GM13977 (cell line): ENCODE measurements around the gene P4HA3.

Source experiments
- DNase-seq: peaks from one replicate; pipeline ENCODE4 v3.0.0; 2012; ENCODE audit warnings: low spot score
- CTCF ChIP-seq: IDR thresholded peaks from 2 replicates; pipeline ENCODE4 v1.5.1; 2012; ENCODE audit warnings: mild to moderate bottlenecking, control low read depth; ENCODE audit not compliant: insufficient read depth; ENCODE audit errors: extremely low read depth, missing control alignments
- in situ Hi-C: fragments of 300-500 bp; cut with MboI; formaldehyde crosslinking; loops from one replicate; pipeline ENCODE4 v1.12.0; 2022; ENCODE audit warnings: low sequenced_read_pairs, low pct_unique_long_range_greater_than_20kb, mixed read lengths, inconsistent platforms; ENCODE audit not compliant: unreplicated experiment

The P4HA3 gene

GRCh38 chr11:74311352-74311926 lies at the start of gene P4HA3:
Gene P4HA3, minus strand, starts transcription at chr11:74311640. Its CDS starts 29 bp downstream, at chr11:74311611.
- in situ Hi-C loops = loop anchor here (25.0 kb wide), 1 partner anchor 349 kb away; the partner anchor contains the start of gene DNAJB13
- peak; percentile 73 for DNase-seq
- TF ChIP-seq CTCF = no peak

GRCh38 chr11:74357449-74357848 lies 46.0 kb upstream of the P4HA3 start:
- no peak for TF ChIP-seq CTCF
- no peak for DNase-seq
- in situ Hi-C loops = no loop called here

- in situ Hi-C loops = no loop called here
- TF ChIP-seq CTCF = no peak
- no peak for DNase-seq
Measured at GRCh38 chr11:74355626-74356025, 44.2 kb upstream of the P4HA3 start.

- in situ Hi-C loops = no loop called here
- no peak for DNase-seq
- TF ChIP-seq CTCF = no peak
Measured at GRCh38 chr11:74354036-74354435, 42.6 kb upstream of the P4HA3 start.

GRCh38 chr11:74347381-74347780 lies 35.9 kb upstream of the P4HA3 start:
- no peak for DNase-seq
- no peak for TF ChIP-seq CTCF
- in situ Hi-C loops = no loop called here

- in situ Hi-C loops = no loop called here
- TF ChIP-seq CTCF = no peak
- DNase-seq = no peak
Measured at GRCh38 chr11:74345420-74345819, 34.0 kb upstream of the P4HA3 start.
